ENCODE data around the gene DEFB118. TPM values are rescaled to one million over a fixed set of nuclear protein-coding genes. Genes with fewer than 3 reads are reported as not detected.
"Not testable (repeated sequence)": the region's sequence is repeated elsewhere in the genome, so short reads cannot be mapped to it uniquely, and the experiment has no call there.

DEFB118 gene
- not detected for polyA plus RNA-seq (2013, experiment 1 of 4)
- not detected for polyA plus RNA-seq (2013, experiment 2 of 4)
- polyA plus RNA-seq (2013, experiment 3 of 4) = not detected
- not detected for polyA plus RNA-seq (2013, experiment 4 of 4)

GRCh38 chr20:31368301-31368700 lies at the start of gene DEFB118:
Gene DEFB118, plus strand, starts transcription at chr20:31368601. Its CDS starts 50 bp downstream, at chr20:31368651.
- no peaks in the 10 kb centered on the region for H3K27me3 ChIP-seq (ENCODE audit: control insufficient read depth, insufficient read depth, low read length, poor library complexity, severe bottlenecking)
- 72 to 76% methylated on average over 2 of the region's 2 CpGs for WGBS, 2 experiments
- H3K4me1 ChIP-seq (ENCODE audit: control insufficient read depth, insufficient read depth, low read length) = no peaks in the 10 kb centered on the region

GRCh38 chr20:31322504-31322903 lies 45.9 kb upstream of the DEFB118 start:
- Histone ChIP-seq H3K4me1 (ENCODE audit: control insufficient read depth, insufficient read depth, low read length) (no peaks in the 10 kb centered on the region), H3K36me3 (ENCODE audit: control insufficient read depth, insufficient read depth, low read length) (no peaks in the 10 kb centered on the region), H3K4me3 (ENCODE audit: insufficient read depth, low read depth, low read length) (no peak overlapping the region), H3K27ac (ENCODE audit: insufficient read depth, low read depth, low read length, poor library complexity, severe bottlenecking) (no peak overlapping the region), H3K27me3 (ENCODE audit: control insufficient read depth, insufficient read depth, low read length, poor library complexity, severe bottlenecking) (no peaks in the 10 kb centered on the region), H3K9me3 (ENCODE audit: control insufficient read depth, low read length) (peaks cover 13% of the 10 kb centered on the region)
- 53 to 64% methylated on average over 3 of the region's 3 CpGs for WGBS, 2 experiments

More at GRCh38 chr20:31368301-31368700, at the start of gene DEFB118:
- H3K4me3 ChIP-seq (ENCODE audit: insufficient read depth, low read depth, low read length) = no peak within 1 kb of the TSS
- no peak within 1 kb of the TSS for H3K27ac ChIP-seq (ENCODE audit: insufficient read depth, low read depth, low read length, poor library complexity, severe bottlenecking)
- no peaks in the 10 kb centered on the region for H3K36me3 ChIP-seq (ENCODE audit: control insufficient read depth, insufficient read depth, low read length)
- H3K9me3 ChIP-seq (ENCODE audit: control insufficient read depth, low read length) = peaks cover 11% of the 10 kb centered on the region

GRCh38 chr20:31330893-31331292 lies 37.5 kb upstream of the DEFB118 start:
- Histone ChIP-seq H3K9me3 (ENCODE audit: control insufficient read depth, low read length) (peaks cover 12% of the 10 kb centered on the region), H3K4me1 (ENCODE audit: control insufficient read depth, insufficient read depth, low read length) (no peaks in the 10 kb centered on the region), H3K36me3 (ENCODE audit: control insufficient read depth, insufficient read depth, low read length) (no peaks in the 10 kb centered on the region), H3K27ac (ENCODE audit: insufficient read depth, low read depth, low read length, poor library complexity, severe bottlenecking) (no peak overlapping the region), H3K4me3 (ENCODE audit: insufficient read depth, low read depth, low read length) (no peak overlapping the region), H3K27me3 (ENCODE audit: control insufficient read depth, insufficient read depth, low read length, poor library complexity, severe bottlenecking) (no peaks in the 10 kb centered on the region)

GRCh38 chr20:31341470-31341869 lies 26.9 kb upstream of the DEFB118 start:
- Histone ChIP-seq H3K27me3 (ENCODE audit: control insufficient read depth, insufficient read depth, low read length, poor library complexity, severe bottlenecking) (no peaks in the 10 kb centered on the region), H3K4me1 (ENCODE audit: control insufficient read depth, insufficient read depth, low read length) (no peaks in the 10 kb centered on the region), H3K27ac (ENCODE audit: insufficient read depth, low read depth, low read length, poor library complexity, severe bottlenecking) (no peak overlapping the region), H3K9me3 (ENCODE audit: control insufficient read depth, low read length) (peaks cover 14% of the 10 kb centered on the region), H3K36me3 (ENCODE audit: control insufficient read depth, insufficient read depth, low read length) (no peaks in the 10 kb centered on the region), H3K4me3 (ENCODE audit: insufficient read depth, low read depth, low read length) (no peak overlapping the region)

GRCh38 chr20:31355981-31356380 lies 12.4 kb upstream of the DEFB118 start:
- H3K27me3 ChIP-seq (ENCODE audit: control insufficient read depth, insufficient read depth, low read length, poor library complexity, severe bottlenecking) = no peaks in the 10 kb centered on the region
- WGBS, 2 experiments = 52 to 61% methylated on average over 1 of the region's 1 CpG
- no peak overlapping the region for H3K27ac ChIP-seq (ENCODE audit: insufficient read depth, low read depth, low read length, poor library complexity, severe bottlenecking)
- H3K9me3 ChIP-seq (ENCODE audit: control insufficient read depth, low read length) = peaks cover 16% of the 10 kb centered on the region
- H3K36me3 ChIP-seq (ENCODE audit: control insufficient read depth, insufficient read depth, low read length) = no peaks in the 10 kb centered on the region
- no peak overlapping the region for H3K4me3 ChIP-seq (ENCODE audit: insufficient read depth, low read depth, low read length)
- H3K4me1 ChIP-seq (ENCODE audit: control insufficient read depth, insufficient read depth, low read length) = no peaks in the 10 kb centered on the region

- WGBS, 2 experiments = 60 to 69% methylated on average over 1 to 2 of the region's 4 CpGs
- Histone ChIP-seq H3K36me3 (ENCODE audit: control insufficient read depth, insufficient read depth, low read length) (no peaks in the 10 kb centered on the region), H3K27me3 (ENCODE audit: control insufficient read depth, insufficient read depth, low read length, poor library complexity, severe bottlenecking) (no peaks in the 10 kb centered on the region), H3K4me3 (ENCODE audit: insufficient read depth, low read depth, low read length) (no peak overlapping the region), H3K4me1 (ENCODE audit: control insufficient read depth, insufficient read depth, low read length) (no peaks in the 10 kb centered on the region), H3K27ac (ENCODE audit: insufficient read depth, low read depth, low read length, poor library complexity, severe bottlenecking) (no peak overlapping the region), H3K9me3 (ENCODE audit: control insufficient read depth, low read length) (peaks cover 6% of the 10 kb centered on the region)
Measured at GRCh38 chr20:31363295-31363694, 5.1 kb upstream of the DEFB118 start.

- not testable (repeated sequence) for H3K27ac ChIP-seq (ENCODE audit: insufficient read depth, low read depth, low read length, poor library complexity, severe bottlenecking); H3K27me3 ChIP-seq (ENCODE audit: control insufficient read depth, insufficient read depth, low read length, poor library complexity, severe bottlenecking); H3K4me3 ChIP-seq (ENCODE audit: insufficient read depth, low read depth, low read length); H3K4me1 ChIP-seq (ENCODE audit: control insufficient read depth, insufficient read depth, low read length); H3K9me3 ChIP-seq (ENCODE audit: control insufficient read depth, low read length); H3K36me3 ChIP-seq (ENCODE audit: control insufficient read depth, insufficient read depth, low read length)
- 56 to 61% methylated on average over 5 of the region's 5 CpGs for WGBS, 2 experiments
Measured at GRCh38 chr20:31364272-31364671, 4.1 kb upstream of the DEFB118 start.

GRCh38 chr20:31374346-31374745 lies 5.9 kb downstream of the DEFB118 start:
- Histone ChIP-seq H3K27ac (ENCODE audit: insufficient read depth, low read depth, low read length, poor library complexity, severe bottlenecking) (no peak overlapping the region), H3K36me3 (ENCODE audit: control insufficient read depth, insufficient read depth, low read length) (no peaks in the 10 kb centered on the region), H3K9me3 (ENCODE audit: control insufficient read depth, low read length) (peaks cover 9% of the 10 kb centered on the region), H3K4me1 (ENCODE audit: control insufficient read depth, insufficient read depth, low read length) (no peaks in the 10 kb centered on the region), H3K27me3 (ENCODE audit: control insufficient read depth, insufficient read depth, low read length, poor library complexity, severe bottlenecking) (no peaks in the 10 kb centered on the region), H3K4me3 (ENCODE audit: insufficient read depth, low read depth, low read length) (no peak overlapping the region)
- 50 to 67% methylated on average over 1 to 2 of the region's 2 CpGs for WGBS, 2 experiments

- H3K4me3 ChIP-seq (ENCODE audit: insufficient read depth, low read depth, low read length) = no peak within 1 kb of the TSS
- WGBS, 2 experiments = 54 to 61% methylated on average over 1 of the region's 1 CpG
- H3K4me1 ChIP-seq (ENCODE audit: control insufficient read depth, insufficient read depth, low read length) = no peaks in the 10 kb centered on the region
- no peaks in the 10 kb centered on the region for H3K27me3 ChIP-seq (ENCODE audit: control insufficient read depth, insufficient read depth, low read length, poor library complexity, severe bottlenecking)
- H3K9me3 ChIP-seq (ENCODE audit: control insufficient read depth, low read length) = peaks cover 10% of the 10 kb centered on the region
- H3K27ac ChIP-seq (ENCODE audit: insufficient read depth, low read depth, low read length, poor library complexity, severe bottlenecking) = no peak within 1 kb of the TSS
- no peaks in the 10 kb centered on the region for H3K36me3 ChIP-seq (ENCODE audit: control insufficient read depth, insufficient read depth, low read length)
Measured at GRCh38 chr20:31390490-31390889, 22.1 kb downstream of the DEFB118 start, which contains the start of gene DEFB119. Gene DEFB119, minus strand, starts transcription at chr20:31390590. Its CDS starts 107 bp downstream, at chr20:31390483.

- peaks cover 4% of the 10 kb centered on the region for H3K9me3 ChIP-seq (ENCODE audit: control insufficient read depth, low read length)
Measured at GRCh38 chr20:31392836-31393235, 24.4 kb downstream of the DEFB118 start.

GRCh38 chr20:31394900-31395299 lies 26.5 kb downstream of the DEFB118 start:
- no peaks in the 10 kb centered on the region for H3K27me3 ChIP-seq (ENCODE audit: control insufficient read depth, insufficient read depth, low read length, poor library complexity, severe bottlenecking)
- no peaks in the 10 kb centered on the region for H3K36me3 ChIP-seq (ENCODE audit: control insufficient read depth, insufficient read depth, low read length)
- 35 to 40% methylated on average over 3 of the region's 3 CpGs for WGBS, 2 experiments
- H3K27ac ChIP-seq (ENCODE audit: insufficient read depth, low read depth, low read length, poor library complexity, severe bottlenecking) = no peak overlapping the region
- peaks cover 6% of the 10 kb centered on the region for H3K9me3 ChIP-seq (ENCODE audit: control insufficient read depth, low read length)
- no peaks in the 10 kb centered on the region for H3K4me1 ChIP-seq (ENCODE audit: control insufficient read depth, insufficient read depth, low read length)
- H3K4me3 ChIP-seq (ENCODE audit: insufficient read depth, low read depth, low read length) = no peak overlapping the region

More at GRCh38 chr20:31392836-31393235, 24.4 kb downstream of the DEFB118 start:
- H3K27me3 ChIP-seq (ENCODE audit: control insufficient read depth, insufficient read depth, low read length, poor library complexity, severe bottlenecking) = no peaks in the 10 kb centered on the region
- no peaks in the 10 kb centered on the region for H3K36me3 ChIP-seq (ENCODE audit: control insufficient read depth, insufficient read depth, low read length)
- no peak overlapping the region for H3K27ac ChIP-seq (ENCODE audit: insufficient read depth, low read depth, low read length, poor library complexity, severe bottlenecking)
- no peak overlapping the region for H3K4me3 ChIP-seq (ENCODE audit: insufficient read depth, low read depth, low read length)
- no peaks in the 10 kb centered on the region for H3K4me1 ChIP-seq (ENCODE audit: control insufficient read depth, insufficient read depth, low read length)
- WGBS, 2 experiments = 45 to 55% methylated on average over 2 of the region's 2 CpGs
